Stimulated activated CD4-positive, alpha-beta T cell treated with anti-CD3 and anti-CD28 coated beads, Interleukin-12 subunit alpha, Interleukin-12 subunit beta, amount 100 ng/mL, for 4 hours (primary cell): ENCODE results near the gene XRCC3.
A peak's percentile ranks its signal among the peaks of the same experiment; 100 is the strongest.

ENCODE experiments used
- DNase-seq: peaks from one replicate; pipeline ENCODE4 v3.0.0-alpha.2; 2020

The XRCC3 gene

DNA sequence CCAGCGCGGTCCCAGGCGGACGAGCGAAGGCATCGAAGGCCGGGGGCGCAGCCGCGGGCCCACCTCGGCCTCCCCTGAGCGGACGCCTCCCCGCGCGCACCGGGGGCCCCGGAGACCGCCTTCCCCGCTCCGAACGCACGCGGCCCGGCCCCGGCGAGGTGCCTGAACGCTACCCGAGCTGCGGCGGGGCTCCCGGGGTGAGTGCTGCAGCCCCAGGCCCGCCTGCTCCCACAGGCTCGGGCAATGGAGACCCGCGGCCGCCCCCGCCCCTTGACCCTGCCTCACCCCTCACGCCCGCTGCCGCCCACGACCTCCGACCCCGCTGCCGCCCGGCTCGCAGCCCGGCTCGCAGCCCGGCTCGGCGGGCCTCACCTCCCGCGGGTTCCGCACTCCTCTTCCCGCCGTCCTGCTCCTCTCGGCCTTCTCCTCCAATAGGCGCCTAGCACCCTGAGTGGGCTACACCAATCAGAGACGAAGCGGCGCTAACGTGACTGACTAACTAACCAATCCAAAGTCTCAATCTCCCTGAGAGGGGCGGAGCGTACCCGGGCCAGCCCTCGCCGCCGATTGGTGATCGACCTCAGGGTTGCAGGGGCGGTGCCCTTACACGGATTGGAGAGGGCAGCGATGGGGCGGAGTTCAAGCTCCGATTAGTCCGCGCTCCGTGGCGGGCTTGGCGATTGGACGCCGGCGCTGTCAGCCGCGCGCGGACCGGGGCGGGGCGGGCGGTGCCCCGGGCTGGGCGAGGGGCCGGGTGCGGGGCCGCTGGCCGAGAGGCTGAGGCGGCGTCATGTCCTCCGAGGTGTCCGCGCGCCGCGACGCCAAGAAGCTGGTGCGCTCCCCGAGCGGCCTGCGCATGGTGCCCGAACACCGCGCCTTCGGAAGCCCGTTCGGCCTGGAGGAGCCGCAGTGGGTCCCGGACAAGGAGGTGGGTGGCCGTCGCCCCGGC is at the start of gene XRCC3, which contains the start of gene ZFYVE21:
Gene XRCC3, minus strand, starts transcription at position 400 of the 949 bp plus-strand sequence. CDS start 4,364 bp downstream, outside the sequence.
Gene ZFYVE21, plus strand, starts transcription at position 759 of the 949 bp plus-strand sequence. Its CDS starts 32 bp downstream, at position 791.
- peak; percentile 99 for DNase-seq

DNA sequence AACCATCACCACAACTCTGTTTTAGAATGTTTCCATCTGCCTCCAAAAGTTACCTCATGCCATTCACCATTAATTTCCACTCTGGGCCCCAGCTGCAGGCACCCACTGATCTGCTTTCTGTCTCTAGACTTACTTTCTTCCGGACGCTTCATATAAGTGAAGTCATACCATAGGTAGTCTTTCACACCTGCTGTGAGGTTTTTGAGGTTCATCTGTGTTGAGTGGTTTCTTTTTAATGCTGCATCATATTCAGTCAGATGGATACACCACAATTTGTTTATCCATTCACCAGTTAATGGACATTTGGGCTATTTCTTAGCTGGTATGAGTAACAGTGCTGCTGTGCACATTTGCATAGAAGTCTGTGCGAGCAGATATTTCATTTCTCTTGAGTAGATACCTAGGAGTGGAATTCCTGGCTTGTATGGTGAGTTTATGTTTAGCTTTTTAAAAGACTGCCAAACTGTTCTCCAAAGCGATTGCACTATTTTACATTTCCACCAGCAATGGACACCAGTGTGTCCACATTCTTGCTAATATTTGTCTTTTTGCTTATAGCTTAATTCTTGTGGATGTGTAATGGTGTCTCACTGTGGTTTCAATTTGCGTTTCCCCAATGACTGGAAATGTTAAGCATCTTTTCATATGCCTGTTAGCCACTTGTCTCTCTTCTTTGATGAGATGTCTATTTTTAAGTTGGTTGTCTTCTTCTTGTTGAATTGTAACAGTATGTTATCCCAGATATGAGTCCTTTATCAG is 48.7 kb upstream of the XRCC3 start:
- no peak for DNase-seq

DNA sequence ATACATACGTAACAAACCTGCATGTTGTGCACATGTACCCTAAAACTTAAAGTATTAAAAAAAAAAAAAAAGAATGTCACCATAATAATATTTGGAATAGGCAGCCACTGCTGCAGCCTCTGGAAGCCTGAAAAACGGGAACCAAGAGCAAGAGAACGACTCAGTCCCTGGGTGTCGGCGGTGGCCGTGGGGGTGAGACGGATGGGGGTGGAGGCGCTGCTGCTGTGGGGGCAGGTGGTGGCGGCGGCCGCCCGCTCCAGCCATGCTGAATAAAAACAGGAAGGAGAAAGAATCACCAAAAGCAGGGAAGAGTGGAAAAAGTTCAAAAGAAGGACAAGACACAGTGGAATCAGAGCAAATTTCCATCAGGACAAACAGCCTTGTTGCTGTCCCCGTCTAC is 47.3 kb upstream of the XRCC3 start:
- DNase-seq: no peak

DNA sequence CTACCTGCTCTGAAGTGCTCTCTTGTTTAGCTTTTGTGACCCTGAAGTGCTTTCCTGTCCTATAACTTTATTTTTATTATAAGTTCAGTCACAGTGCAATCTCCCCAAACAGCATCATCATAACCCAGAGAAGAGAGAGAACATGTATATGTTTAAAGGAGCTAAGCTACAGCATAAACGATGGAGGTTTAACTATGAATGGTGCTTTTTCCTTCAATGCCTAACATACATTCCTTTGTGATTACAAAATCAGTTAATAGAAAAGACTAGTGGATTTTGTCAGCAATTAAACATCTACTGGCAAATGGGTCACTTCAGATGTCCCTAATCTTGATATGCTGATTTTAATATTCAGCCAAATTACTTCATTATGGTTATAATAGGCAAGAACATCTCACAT is 46.8 kb upstream of the XRCC3 start:
- DNase-seq: no peak

DNA sequence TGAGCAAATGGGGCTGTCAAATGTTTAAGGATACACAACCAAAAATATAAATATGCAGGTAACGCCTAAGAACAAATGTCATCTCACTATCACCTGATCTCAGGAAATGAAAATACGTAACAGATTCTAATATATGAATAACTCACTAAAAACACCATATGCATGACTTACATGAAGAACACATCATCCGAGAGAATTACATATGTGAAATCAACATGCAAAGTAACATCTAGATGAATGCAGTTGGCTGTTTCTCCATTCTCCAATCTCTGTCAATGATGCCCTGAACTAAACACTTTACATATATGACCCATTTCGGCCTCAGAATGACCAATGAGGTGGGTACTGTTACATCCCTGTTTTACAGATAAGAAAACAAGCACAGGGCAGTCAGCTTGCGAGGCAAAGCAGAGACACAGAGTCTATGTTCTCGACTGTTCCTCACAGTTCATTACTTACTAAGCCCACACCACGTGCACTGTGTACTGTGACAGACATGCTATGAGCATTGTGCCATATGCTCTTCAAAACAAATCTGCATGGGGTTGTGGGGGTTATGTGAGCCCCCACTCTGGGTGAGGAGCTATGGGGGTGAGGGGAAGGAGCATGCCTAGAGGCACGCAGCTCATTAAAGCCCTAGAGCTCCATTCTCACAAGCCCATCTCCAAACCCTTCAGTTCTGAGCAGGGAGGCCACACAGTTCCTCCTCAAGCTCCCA is 43.0 kb upstream of the XRCC3 start:
- DNase-seq: no peak

DNA sequence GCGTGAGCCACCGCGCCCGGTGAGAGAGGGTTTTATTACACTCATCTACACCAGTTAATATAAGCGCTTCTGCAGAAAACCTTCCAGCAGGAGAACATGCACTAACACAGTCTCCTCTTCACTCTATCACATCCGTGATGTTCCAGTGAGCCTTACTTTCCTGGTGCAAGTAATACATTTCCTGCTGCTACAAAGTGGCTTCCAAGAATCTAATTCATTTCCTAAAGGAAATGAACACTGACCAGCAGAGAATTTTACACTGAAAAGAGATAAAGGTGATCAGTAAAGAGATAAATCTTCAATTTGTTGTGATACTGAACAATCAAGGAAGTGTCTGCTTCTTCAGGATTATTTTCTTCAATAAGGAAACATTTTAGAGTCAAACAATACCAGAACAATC is 39.8 kb upstream of the XRCC3 start:
- DNase-seq: no peak

DNA sequence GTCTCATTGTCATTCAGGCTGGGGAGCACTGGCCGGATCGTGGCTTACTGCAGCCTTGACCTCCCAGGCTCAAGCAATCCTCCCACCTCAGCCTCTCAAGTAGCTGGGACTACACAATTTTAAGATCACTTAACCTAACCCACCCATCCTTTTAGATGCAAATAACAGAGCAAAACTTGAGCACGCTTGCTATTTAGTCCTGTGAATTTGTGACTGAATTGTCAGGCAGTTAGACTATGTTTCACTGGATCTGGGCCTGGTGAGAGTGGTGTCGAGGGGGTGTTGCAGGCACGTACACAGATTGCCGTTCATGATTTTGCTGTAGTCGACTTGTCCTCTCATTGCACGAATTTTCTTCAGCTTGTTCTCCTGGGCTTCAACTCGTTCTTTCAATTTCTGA is 38.5 kb upstream of the XRCC3 start:
- DNase-seq: no peak

DNA sequence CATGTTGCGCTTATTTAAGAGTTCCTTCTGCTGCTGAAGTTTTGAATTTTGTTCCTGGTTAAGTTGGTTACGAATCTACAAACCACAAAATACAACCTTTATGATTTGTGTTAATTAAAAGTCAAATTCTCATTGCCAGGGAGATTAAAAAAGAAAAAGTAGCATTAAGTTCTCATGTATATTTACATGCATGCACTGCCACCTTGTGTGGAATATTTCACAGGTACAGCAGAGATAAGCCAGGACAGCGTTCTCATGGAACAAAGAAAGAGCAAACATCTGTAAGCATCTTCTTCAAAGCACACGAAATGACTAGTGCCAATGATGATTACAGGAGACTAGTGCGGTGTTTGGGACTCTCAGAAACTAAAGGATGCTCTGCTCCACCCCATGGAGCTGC is 34.6 kb upstream of the XRCC3 start:
- no peak for DNase-seq

DNA sequence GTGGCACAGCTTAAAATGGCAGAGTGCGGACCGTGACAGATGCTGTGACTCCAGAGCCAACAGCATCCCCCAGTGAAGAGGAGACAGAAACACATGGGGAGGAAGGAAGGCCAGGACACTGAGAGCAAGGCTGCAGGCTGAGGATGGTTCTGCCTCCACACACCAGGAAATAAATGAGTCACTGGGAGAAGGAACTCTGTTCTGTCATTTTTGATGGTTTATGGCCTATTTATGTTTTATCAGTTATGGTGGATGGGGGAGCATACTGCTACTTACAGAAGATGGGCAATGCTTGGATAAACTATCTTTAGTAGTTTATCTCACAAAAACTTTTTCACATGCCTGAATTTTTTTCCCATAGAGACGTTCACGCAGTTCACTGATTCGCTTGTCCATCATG is 34.2 kb upstream of the XRCC3 start:
- no peak for DNase-seq

DNA sequence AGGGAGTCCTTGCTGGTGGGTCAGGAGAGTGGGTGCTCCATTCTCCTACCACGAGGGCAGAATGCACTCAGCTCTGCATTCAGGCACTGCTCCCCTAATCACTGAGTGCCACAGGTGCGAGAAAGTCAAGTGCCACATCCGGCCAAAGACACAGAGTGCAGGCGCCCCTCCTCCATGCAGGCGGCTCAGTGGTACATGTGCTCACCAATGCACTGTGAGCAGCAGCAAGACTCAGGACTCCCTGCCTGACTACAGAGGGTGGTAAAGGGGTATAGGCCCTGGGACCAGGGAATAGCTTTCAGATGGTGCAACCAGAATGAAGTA is 33.2 kb upstream of the XRCC3 start:
- DNase-seq: peak; percentile 28

DNA sequence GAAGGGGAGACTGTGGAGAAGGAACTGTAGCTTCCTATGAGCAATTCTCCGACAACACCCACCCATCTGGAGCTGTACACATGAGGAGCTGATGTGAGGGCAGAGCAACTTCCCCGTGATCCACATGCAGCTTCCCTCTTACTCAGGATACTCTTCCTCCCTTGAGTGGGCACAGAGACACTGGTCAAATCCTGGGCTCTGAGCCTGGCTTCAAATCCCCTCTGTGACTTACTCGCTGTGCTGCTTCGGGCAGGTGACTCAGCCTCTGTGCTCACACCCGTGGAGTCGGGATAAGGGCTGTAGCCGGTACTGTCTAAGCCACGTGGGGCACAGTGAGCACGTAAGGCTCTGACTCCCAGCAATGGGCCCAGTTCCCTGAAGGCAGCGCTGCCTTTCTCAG is 31.4 kb upstream of the XRCC3 start:
- no peak for DNase-seq

DNA sequence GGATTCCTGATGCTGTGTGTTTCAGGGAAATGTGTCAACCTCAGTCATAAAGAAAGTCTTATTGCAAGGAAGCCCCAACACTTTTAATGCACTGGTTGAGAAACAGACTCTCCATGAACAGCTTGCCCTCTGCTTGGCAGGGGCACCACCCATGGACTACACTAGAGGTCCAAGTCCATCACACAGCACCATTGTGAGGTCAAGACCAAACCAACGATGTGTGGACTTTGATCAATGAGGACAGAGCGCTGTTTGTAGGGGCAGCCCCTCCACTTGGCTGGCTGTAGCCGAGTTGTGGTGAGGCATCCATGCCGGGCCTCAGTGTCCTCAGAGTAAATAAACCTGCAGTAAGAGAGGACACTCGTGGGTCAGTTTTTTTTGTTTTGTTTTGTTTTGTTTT is 30.2 kb upstream of the XRCC3 start:
- no peak for DNase-seq

DNA sequence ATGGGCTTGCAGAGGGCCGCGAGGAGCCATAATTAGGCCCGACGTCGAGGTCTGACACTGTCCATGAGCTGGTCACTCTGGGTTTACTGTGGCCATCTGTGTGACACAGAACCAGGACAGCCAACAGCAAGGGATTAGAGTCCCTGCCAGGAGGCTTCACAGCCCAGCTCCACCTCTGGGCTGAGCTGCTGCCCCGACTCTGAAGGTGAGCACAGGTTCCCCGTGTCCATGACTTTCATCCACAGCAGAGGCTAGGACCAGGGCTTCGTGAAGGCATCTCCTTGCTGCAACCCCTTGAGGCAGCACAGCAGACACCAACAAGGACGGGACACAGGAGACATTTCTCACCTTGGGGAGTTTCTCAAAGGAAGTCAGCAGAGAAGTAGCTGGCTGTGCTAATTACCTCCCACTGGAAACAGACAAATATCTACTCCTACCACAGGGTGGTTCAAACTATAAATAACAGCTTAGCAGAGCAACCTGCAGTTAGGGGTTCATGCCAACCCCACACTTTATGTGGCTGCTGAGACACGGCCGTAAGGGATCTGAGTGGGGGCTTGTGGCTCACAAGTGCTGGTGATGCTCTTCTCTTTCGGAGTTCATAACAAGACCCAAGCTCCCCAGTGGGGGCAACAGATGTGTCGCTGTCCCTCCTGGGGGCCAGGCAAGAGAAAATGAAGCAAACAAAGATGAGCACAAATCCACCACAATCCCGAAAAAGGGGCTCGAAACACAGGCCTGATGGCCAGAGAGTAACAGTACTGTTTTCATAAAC is 29.6 kb upstream of the XRCC3 start:
- DNase-seq: no peak

DNA sequence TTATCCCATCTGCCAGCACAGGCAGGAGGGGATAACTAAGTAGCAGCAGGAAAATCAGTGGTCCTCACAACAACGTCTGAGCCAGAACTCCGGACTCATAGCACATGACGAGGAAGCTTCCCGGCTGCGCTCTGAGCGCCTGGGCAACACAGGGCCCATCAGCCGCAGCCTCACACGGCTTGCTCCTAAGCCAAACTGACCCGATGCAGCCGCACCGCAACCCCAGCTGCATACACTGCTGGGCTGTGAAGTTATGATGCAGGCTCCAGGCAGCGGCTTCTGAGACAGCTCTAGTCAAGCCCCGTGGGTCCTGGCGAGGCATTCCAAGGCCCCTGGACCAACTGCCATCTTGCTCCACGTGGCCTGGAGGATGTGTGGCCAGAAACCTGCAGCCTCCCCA is 28.4 kb upstream of the XRCC3 start:
- no peak for DNase-seq

DNA sequence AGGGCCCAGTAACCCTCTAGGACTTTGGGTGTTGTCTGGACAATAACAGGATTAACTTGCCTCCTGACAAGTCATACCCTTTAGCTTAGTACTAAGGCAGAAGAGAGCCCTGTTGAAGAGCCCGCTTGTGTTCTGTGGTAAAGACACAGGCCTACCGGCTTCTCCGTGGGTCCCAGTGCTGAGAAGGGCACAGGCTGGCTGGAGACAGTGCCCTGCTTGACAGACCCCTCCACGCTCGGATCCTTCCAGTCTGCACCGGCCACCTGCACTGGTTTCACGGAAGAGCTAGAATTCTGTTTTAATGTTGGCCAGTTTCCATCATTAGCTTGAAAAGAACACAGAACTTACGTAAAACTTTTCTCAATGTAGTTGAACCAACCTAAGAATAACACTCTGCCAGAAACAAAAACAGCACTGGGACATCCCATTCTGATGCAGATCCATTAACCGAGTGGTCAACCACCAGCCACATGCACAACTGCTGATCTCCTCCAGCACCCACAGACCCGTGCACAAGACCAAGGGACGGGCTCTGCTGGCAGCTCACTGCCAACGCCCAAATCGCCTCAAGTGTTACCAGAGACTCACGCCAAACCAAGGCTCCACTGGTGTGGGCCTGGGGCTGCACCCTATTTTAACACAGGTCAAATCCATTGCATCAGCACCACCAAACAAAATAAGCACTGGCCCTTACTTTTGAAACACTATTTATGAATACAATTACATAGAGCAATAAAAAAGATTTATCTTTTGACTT is 27.4 kb upstream of the XRCC3 start:
- DNase-seq: no peak

DNA sequence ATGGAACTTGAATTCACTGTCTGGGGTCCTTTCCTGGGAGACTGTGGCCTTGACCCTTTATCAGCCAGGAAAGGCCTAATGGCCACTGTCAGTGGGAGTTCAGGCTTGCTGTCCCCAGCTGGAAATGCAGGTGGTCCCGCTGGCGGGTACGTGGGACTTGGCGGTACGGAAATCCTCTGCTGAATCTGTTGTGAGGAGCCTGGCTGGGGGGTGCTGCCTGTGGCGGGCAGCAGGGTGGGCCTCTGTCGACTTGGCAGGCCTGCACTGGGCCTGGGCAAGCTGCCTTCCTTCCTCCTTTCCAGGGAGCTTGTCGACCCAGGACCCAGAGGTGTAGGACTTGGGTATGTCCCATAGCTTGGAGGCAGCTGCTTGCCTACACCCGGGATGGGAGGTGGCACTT is 26.6 kb upstream of the XRCC3 start:
- DNase-seq: no peak

DNA sequence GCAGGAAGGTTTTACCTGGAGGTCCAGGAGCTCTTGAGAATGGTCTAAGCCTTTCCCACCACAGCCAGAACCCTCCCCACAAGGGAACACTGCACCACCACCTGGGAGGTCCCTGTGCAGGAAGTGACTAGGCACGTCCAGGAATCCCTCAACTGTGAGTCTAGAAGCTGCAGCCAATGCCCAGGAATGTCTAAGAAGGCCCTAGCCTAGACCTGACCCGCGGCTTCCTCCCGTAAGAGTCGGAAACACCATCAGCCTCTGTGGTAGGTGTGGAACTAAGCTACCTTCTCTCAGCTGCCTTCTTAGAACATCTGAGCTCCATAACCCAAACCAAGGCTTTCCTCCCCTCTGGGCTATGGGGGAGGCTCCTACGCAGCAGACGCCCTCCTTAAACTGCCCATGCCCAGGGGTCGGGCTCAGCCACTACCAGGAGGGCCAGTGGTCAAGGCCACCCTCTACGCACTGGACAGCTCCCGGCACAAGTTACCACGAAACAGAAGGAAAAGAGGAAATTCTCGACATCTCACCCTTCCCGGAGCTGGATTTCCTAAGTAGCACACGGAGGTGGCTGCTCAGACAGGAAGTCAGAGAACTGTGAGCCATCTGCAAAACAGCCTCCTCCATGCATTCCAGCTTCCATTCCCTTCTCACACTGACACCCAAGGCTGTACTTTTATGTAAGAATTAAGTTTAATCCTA is 25.9 kb upstream of the XRCC3 start:
- DNase-seq: no peak

DNA sequence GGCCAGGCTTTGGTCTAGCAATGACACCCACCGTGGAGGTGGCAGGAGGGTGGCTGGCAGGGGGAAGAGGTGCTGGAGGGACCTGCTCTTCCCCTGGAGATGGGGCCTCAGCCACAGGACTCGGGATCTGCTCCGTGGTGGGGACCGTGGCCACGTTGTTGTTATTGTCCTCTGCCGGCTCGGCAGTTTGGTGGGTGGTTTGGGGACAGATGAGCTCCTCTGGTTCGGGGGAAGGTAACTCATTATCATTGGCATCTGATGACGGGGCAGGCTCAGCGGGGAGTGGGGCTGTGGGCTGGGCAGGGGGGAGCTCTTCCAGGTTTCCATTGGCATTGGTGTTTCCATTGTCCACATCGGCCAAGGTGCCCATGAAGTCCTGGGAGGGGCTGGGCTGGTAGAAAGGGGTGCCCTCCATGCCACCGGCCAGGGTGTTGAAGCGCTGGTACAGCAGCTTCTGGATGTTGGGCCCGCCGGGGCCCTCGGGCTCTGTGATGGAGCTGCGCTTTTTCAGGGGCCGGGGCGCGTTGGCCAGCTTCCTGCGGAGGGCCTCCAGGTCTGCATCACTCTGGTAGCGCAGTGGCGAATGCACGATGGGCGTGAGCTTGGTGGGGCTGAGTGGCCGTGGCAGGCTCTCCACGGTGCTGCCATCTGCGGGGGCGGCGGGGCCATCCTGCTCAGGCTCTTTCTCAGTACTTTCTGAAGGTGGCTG is 24.7 kb upstream of the XRCC3 start:
- no peak for DNase-seq

DNA sequence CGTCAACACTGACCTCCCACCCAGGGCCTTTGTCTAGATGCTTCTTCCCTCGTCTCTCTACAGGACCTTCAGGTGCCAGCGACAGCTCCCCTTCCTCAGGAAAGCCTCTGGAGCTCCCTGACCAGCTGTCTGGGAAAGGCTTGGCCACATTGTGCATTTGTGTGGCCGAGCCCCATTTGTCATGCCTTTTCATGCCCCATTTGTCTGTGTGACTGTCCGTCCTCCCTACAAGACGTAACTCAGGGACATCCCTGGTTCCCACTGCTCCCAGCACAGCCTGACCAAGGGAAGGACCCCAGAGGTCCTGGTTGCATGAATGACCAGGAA is 24.2 kb upstream of the XRCC3 start:
- no peak for DNase-seq

DNA sequence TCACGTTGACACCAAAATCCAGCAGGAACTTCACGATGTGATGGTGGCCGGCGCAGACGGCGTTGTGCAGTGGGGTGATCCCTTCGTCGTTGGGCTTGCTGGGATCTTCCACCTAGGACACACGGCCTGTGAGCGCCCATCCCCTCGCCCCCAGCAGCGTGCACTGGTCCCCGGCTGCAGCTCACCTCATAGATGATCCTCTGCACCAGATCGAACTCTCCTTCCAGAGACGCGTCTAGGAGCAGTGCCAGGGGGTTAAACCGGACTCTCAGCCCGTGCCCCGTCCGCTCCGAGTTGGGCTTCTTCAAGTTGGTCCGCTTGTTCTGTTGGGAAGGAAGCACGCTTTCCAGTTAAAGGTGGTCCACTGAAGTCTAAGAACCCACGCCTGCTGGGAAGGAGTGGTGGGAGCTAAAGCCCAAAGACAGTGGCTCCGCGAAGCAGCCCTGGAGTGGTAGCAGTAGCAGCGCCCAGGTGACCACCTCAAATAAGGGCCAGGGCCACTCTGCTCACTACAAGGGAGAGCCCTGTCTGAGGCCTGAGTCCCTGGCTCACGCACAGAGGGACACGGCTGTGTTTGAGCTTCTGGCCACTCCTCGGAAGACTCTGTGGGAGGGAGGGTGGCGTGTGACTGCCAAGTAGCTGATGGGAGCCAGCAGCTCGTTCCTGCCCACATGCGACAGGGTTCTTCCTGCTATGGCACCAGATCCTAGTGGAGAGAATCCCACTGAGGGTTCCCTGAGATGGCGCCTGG is 23.6 kb upstream of the XRCC3 start:
- DNase-seq: no peak
